Esophagus muscularis mucosa (tissue), 4 donors: ENCODE data around the gene AVL9.

Experiments used
- CTCF ChIP-seq, 3 experiments: fragments of 200-600 bp in 2 of 3; fragments of 450-650 bp in 1 of 3; sonication (generic) in 2 of 3; IDR thresholded peaks; one replicate each; pipeline ENCODE4 v1.5.1; 2017 to 2019; ENCODE audit warnings: antibody characterized with exemption in 3 of 3, mild to moderate bottlenecking in 2 of 3, moderate library complexity in 1 of 3
- EP300 ChIP-seq: sonication (generic); formaldehyde crosslinking; IDR thresholded peaks from one replicate; pipeline ENCODE4 v1.6.1; 2017; ENCODE audit warnings: antibody characterized with exemption
- POLR2A ChIP-seq: fragments of 450-650 bp; IDR thresholded peaks from one replicate; pipeline ENCODE4 v1.6.1; 2017; ENCODE audit warnings: antibody characterized with exemption, moderate library complexity, mild to moderate bottlenecking, low read depth
- POLR2AphosphoS5 ChIP-seq, 2 donors: sonication (generic); formaldehyde crosslinking; IDR thresholded peaks; one replicate each; pipeline ENCODE4 v1.6.1; 2017; ENCODE audit warnings: antibody characterized with exemption in 2 of 2

GRCh38 chr7:32459788-32460187, 35.5 kb upstream of the AVL9 start:
- TF ChIP-seq POLR2A (no peak), CTCF (IDR thresholded peaks at IDR 0.05) (no peak), POLR2AphosphoS5 (IDR thresholded peaks at IDR 0.05) (no peak), EP300 (no peak)
